Measurements from ENCODE around the gene C9orf50. TPM values are rescaled to one million over a fixed set of nuclear protein-coding genes. Genes with fewer than 3 reads are reported as not detected.

C9orf50 gene
- polyA plus RNA-seq, 1 experiment, result 0.20 TPM

DNA sequence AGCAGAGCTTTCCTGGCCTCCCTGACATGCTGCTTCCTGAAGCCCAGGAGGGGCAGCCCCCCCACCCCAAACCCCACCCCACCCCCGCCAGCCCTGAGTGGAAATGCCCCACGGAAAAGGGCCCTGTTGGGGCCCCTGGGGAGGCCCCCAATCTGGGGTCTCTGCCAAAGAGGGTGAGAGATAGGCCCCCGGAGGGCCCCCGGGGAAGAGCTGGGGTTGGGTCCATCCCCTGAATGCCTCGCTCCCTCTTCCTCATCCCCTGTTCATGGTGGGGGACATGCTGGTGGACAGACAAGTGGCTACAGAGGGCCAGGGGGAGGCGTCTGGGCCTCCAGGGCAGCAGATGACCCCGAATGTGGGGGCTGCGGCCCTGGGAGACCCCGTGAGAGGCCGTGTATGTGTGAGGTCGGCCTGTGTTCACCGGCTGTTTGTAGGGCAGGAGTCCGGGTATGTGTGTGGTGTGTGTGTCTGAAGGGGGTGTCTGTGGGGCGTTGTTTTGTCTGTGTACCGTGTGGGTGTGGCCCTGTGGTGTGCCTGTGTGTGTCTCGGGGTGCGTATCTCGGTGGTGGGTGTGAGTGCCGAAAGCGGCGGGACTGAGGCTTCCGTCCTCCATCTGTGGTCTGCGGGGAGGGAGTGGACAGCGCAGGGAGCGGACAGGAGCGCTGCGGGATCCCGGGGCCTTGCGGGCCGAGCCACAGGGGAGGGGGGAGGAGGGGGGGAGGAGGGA, 11.3 kb downstream of the C9orf50 start:
- CTCF ChIA-PET, result interaction anchor here (0.9 to 5.7 kb wide), 10 partner anchors 113 to 480 kb away, joined by 3 to 44 read pairs (median 5); no protein-coding TSS in a partner anchor
- Histone ChIP-seq H3K27me3 (ENCODE audit: control insufficient read depth, insufficient read depth, low read length) (no peaks in the 10 kb centered on the region), H3K4me3 (ENCODE audit: low read depth, low read length) (peak overlapping the region; percentile 51), H3K36me3 (ENCODE audit: control insufficient read depth, insufficient read depth, low read length) (no peaks in the 10 kb centered on the region)
- TF ChIP-seq, protein P1, sequence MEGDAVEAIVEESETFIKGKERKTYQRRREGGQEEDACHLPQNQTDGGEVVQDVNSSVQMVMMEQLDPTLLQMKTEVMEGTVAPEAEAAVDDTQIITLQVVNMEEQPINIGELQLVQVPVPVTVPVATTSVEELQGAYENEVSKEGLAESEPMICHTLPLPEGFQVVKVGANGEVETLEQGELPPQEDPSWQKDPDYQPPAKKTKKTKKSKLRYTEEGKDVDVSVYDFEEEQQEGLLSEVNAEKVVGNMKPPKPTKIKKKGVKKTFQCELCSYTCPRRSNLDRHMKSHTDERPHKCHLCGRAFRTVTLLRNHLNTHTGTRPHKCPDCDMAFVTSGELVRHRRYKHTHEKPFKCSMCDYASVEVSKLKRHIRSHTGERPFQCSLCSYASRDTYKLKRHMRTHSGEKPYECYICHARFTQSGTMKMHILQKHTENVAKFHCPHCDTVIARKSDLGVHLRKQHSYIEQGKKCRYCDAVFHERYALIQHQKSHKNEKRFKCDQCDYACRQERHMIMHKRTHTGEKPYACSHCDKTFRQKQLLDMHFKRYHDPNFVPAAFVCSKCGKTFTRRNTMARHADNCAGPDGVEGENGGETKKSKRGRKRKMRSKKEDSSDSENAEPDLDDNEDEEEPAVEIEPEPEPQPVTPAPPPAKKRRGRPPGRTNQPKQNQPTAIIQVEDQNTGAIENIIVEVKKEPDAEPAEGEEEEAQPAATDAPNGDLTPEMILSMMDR (IDR thresholded peaks at IDR 0.05; ENCODE audit: insufficient read depth, low read depth, low read length), result no peak
- POLR2A ChIA-PET, result interaction anchor here (0.6 kb wide), 1 partner anchor 113 kb away, joined by 3 read pairs; no protein-coding TSS in a partner anchor
- no peak for DNase-seq (ENCODE audit: low read depth)

DNA sequence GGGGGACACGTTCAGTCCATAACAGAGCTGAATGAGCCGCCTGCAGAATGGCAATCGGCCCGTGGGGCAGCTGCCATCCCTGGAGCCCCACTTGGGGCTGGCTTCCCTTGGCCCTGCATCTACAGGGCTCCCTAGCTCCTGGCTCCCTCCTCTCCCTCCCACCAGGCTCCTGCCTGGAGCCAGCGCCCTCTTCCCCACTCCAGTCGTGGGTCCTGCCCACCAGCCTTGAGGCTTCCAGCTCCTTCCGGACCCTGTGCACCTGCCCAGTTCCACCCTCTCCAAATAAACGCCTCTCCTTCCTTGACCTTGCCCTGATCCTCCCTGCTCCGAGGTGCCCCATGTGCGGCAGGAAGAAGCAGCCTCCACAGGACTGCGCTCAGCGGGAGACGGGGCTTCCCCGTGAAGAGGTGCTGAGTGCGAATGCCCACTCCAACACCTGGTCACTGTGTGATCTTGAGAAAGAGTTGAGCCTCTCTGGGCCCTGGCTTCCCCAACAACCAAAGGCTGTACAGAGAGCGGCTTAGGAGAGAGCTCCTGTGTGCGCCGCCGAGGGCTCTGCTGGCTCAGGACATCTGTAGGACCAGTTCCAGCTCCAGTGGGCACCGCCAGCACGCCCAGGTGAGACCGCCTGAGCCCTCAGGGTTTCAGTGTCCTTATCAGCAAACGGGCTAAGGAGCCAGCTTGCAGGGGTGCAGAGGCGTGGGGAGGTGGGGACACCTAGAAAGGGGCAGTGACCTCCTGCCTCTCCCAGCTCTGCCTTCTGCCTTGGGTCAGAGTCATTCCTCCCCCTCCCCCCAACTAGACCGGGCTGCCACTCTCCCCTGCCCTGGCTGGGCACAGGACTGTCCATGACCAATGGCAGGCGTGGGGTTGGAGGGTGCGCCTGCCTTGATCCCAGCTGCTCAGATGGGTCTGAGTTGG, 12.1 kb downstream of the C9orf50 start:
- no peak for DNase-seq (ENCODE audit: low read depth)
- POLR2A ChIA-PET, result interaction anchor here (0.6 kb wide), 1 partner anchor 112 kb away, joined by 3 read pairs; no protein-coding TSS in a partner anchor

DNA sequence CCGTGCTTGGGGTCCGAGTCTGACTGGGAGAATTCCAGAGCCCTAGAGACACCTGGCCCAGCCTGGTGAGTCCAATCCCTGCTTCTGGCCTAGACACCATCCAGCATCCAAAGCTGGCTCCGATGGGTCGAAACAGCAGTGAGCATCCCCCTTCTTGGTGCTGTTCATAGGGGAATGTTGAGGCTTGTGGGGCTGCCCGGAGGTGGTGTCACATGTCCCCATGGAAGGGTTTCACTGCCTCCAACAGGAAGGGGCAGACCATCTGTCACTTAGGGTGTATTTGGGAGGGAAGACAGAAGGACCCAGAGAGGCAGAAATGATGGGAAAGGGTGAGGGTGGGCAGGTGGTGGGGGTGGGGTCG, 13.9 kb downstream of the C9orf50 start:
- POLR2A ChIA-PET, result no interaction called here
- TF ChIP-seq, protein P1 (IDR thresholded peaks at IDR 0.05; ENCODE audit: insufficient read depth, low read depth, low read length), result no peak
- no peak for DNase-seq (ENCODE audit: low read depth)
- no peak overlapping the region for H3K4me3 ChIP-seq (ENCODE audit: low read depth, low read length)
- H3K27me3 ChIP-seq (ENCODE audit: control insufficient read depth, insufficient read depth, low read length), result no peaks in the 10 kb centered on the region
- CTCF ChIA-PET, result interaction anchor here (0.7 to 5.7 kb wide), 9 partner anchors 10 to 468 kb away, joined by 3 to 44 read pairs (median 5); partner anchors contain the start of gene C9orf50
- H3K36me3 ChIP-seq (ENCODE audit: control insufficient read depth, insufficient read depth, low read length), result no peaks in the 10 kb centered on the region

More for the DNA sequence above, 12.1 kb downstream of the C9orf50 start:
- Histone ChIP-seq H3K36me3 (ENCODE audit: control insufficient read depth, insufficient read depth, low read length) (no peaks in the 10 kb centered on the region), H3K27me3 (ENCODE audit: control insufficient read depth, insufficient read depth, low read length) (no peaks in the 10 kb centered on the region), H3K4me3 (ENCODE audit: low read depth, low read length) (no peak overlapping the region)
- TF ChIP-seq, protein P1 (IDR thresholded peaks at IDR 0.05; ENCODE audit: insufficient read depth, low read depth, low read length), result no peak
- CTCF ChIA-PET, result interaction anchor here (0.6 to 5.7 kb wide), 16 partner anchors 8 to 479 kb away, joined by 3 to 44 read pairs (median 4); no protein-coding TSS in a partner anchor

DNA sequence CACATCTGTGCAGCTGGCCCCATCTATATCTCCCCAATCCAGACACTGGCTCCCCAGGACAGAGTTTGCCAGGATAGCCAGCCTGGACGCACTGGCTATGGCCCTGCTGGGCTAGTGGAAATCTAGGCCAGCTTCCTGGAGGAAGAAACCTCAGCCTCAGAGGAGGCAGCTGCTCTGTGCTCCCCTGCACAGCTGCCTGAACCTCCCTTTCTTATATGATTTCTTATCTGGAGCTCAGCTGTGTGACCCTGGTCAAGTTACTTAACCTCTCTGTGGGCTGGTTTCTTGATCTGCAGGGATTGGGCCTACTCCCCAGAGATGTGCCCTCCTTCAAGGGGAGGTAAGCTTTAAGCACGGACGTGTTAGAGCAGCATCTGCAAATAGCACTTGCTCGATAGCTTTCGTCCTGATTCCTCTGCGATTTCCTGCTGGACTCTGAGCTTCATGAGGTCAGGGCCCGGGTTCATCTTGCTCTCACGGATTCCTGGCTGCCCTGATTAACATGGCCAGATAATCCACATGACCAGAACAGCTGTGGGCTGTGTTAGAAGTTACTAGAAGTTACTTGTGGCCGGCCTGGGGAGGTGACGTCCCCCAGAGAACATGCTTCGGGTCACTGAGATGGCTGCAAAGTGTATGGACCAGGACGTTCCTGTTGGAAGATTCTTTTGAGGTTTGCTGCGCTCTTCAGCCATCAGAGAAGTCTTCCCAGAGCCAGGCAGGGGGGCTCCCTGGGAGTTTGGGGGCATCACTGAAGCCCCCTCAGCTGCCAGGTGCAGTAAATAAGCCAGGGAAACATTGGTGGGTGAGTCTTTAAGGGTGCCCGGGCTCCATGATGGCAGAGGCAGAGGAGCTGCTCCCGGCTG, 14.5 kb downstream of the C9orf50 start:
- Histone ChIP-seq H3K27me3 (ENCODE audit: control insufficient read depth, insufficient read depth, low read length) (no peaks in the 10 kb centered on the region), H3K36me3 (ENCODE audit: control insufficient read depth, insufficient read depth, low read length) (no peaks in the 10 kb centered on the region), H3K4me3 (ENCODE audit: low read depth, low read length) (no peak overlapping the region)
- no peak for DNase-seq (ENCODE audit: low read depth)
- POLR2A ChIA-PET, result interaction anchor here (0.6 kb wide), 1 partner anchor 9 kb away, joined by 4 read pairs; no protein-coding TSS in a partner anchor
- TF ChIP-seq, protein P1 (IDR thresholded peaks at IDR 0.05; ENCODE audit: insufficient read depth, low read depth, low read length), result no peak
- CTCF ChIA-PET, result interaction anchor here (0.7 to 5.7 kb wide), 9 partner anchors 9 to 468 kb away, joined by 3 to 44 read pairs (median 5); partner anchors contain the start of gene C9orf50

Measured in BJ (cell line).